MM.1S (cell line): ENCODE results near the gene HAPLN2.

Experiments
- EZH2 ChIP-seq: fragments of 300-600 bp; sonication (generic); optimal IDR thresholded peaks from 2 replicates; pipeline ENCODE3; 2017; ENCODE audit warnings: low read depth, mild to moderate bottlenecking, antibody characterized with exemption, low read length, mixed read lengths
- EZH2phosphoT487 ChIP-seq: fragments of 300-600 bp; sonication (generic); IDR thresholded peaks from 2 replicates; pipeline ENCODE4 v1.6.1; 2018; ENCODE audit warnings: antibody characterized with exemption, low read length

- TF ChIP-seq EZH2phosphoT487, result no peak
- TF ChIP-seq EZH2, result no peak
Measured at GRCh38 chr1:156662005-156662799, 43.0 kb downstream of the HAPLN2 start.
